ENCODE measurements around the gene LCP1. TPM values are rescaled to one million over a fixed set of nuclear protein-coding genes. Genes with fewer than 3 reads are reported as not detected.

Gene LCP1
- total and polyA plus RNA-seq, 9 of the 15 experiments (the other 6 are each of a cell fraction or from before 2014, with no cell fraction given) = 83.0 to 255 (median 163) TPM

- TF ChIP-seq ZNF407 (IDR thresholded peaks at IDR 0.05; ENCODE audit: low read depth) (no peak), ZSCAN32 (CRISPR knock-in tag; IDR thresholded peaks at IDR 0.05) (no peak), SMARCA5 (IDR thresholded peaks at IDR 0.05) (no peak), NKRF (IDR thresholded peaks at IDR 0.05; ENCODE audit: borderline replicate concordance) (no peak), STAG1 (CRISPR knock-in tag; IDR thresholded peaks at IDR 0.05; ENCODE audit: borderline replicate concordance) (no peak), ZNF274 (IDR thresholded peaks at IDR 0.05; ENCODE audit: borderline replicate concordance, low read depth, low read length) (no peak), MEF2D (tag; conservative IDR thresholded peaks at IDR 0.05; ENCODE audit: low read depth) (no peak), CBFA2T2 (conservative IDR thresholded peaks at IDR 0.05) (no peak), CAMTA2 (CRISPR knock-in tag; conservative IDR thresholded peaks at IDR 0.05) (no peak)
Measured at GRCh38 chr13:46172531-46172991, 9.4 kb downstream of the LCP1 start (continued).

Data from K562 (cell line).